ENCODE data around the gene DYSF. TPM values are rescaled to one million over a fixed set of nuclear protein-coding genes. Genes with fewer than 3 reads are reported as not detected.

The DYSF gene
- total RNA-seq, 4 donors from 2014 or later: 0.93 to 3.2 (median 2.8) TPM

- intact Hi-C loops (cut with DNase I; ENCODE audit: low total_unique reads): no loop called here
- peak in 1 of 2 donors; percentile 45 for DNase-seq (ENCODE audit: low spot score in 2 of 2)
- 85 to 86% methylated on average over 17 of the region's 17 CpGs for WGBS, 2 donors
- no peak overlapping the region for H3K4me3 ChIP-seq (ENCODE audit: low read depth, poor library complexity, severe bottlenecking)
- TF ChIP-seq CTCF (IDR thresholded peaks at IDR 0.05): no peak
- TF ChIP-seq POLR2A (IDR thresholded peaks at IDR 0.05): no peak
These were observed 72.8 kb downstream of the DYSF start for GRCh38 chr2:71526141-71526540.

GRCh38 chr2:71526975-71527374 lies 73.6 kb downstream of the DYSF start:
- TF ChIP-seq CTCF (IDR thresholded peaks at IDR 0.05) (no peak), POLR2A (IDR thresholded peaks at IDR 0.05) (no peak)
- peak in 1 of 2 donors; percentile 70 for DNase-seq (ENCODE audit: low spot score in 2 of 2)
- WGBS, 2 donors: 84 to 90% methylated on average over 9 of the region's 9 CpGs
- intact Hi-C loops (cut with DNase I; ENCODE audit: low total_unique reads): no loop called here
- H3K4me3 ChIP-seq (ENCODE audit: low read depth, poor library complexity, severe bottlenecking): no peak overlapping the region

GRCh38 chr2:71528131-71528591 lies 74.8 kb downstream of the DYSF start:
- intact Hi-C loops (cut with DNase I; ENCODE audit: low total_unique reads): no loop called here
- 90 to 91% methylated on average over 10 of the region's 10 CpGs for WGBS, 2 donors
- no peak overlapping the region for H3K4me3 ChIP-seq (ENCODE audit: low read depth, poor library complexity, severe bottlenecking)
- peak in 1 of 2 donors; percentile 63 for DNase-seq (ENCODE audit: low spot score in 2 of 2)
- TF ChIP-seq CTCF (IDR thresholded peaks at IDR 0.05) (no peak), POLR2A (IDR thresholded peaks at IDR 0.05) (no peak)

- intact Hi-C loops (cut with DNase I; ENCODE audit: low total_unique reads): no loop called here
- WGBS, 2 donors: 93% methylated on average over 4 of the region's 4 CpGs
- TF ChIP-seq POLR2A (IDR thresholded peaks at IDR 0.05) (no peak), CTCF (IDR thresholded peaks at IDR 0.05) (no peak)
- peak in 1 of 2 donors; percentile 70 for DNase-seq (ENCODE audit: low spot score in 2 of 2)
- no peak overlapping the region for H3K4me3 ChIP-seq (ENCODE audit: low read depth, poor library complexity, severe bottlenecking)
These were observed 75.4 kb downstream of the DYSF start for GRCh38 chr2:71528749-71529148.

GRCh38 chr2:71530211-71530610 lies 76.8 kb downstream of the DYSF start:
- H3K4me3 ChIP-seq (ENCODE audit: low read depth, poor library complexity, severe bottlenecking): no peak overlapping the region
- intact Hi-C loops (cut with DNase I; ENCODE audit: low total_unique reads): no loop called here
- WGBS, 2 donors: 53 to 59% methylated on average over 8 of the region's 8 CpGs
- TF ChIP-seq CTCF (IDR thresholded peaks at IDR 0.05) (no peak), POLR2A (IDR thresholded peaks at IDR 0.05) (no peak)
- DNase-seq (ENCODE audit: low spot score in 2 of 2): peak in 1 of 2 donors; percentile 68

Data from lower leg skin (tissue), 4 donors.